ENCODE data around the gene KCNQ2. TPM values are rescaled to one million over a fixed set of nuclear protein-coding genes. Genes with fewer than 3 reads are reported as not detected.

KCNQ2 gene
- total RNA-seq, 1 donor from 2014 or later: 11.5 TPM

- no peak overlapping the region for H3K4me3 Mint-ChIP-seq (ENCODE audit: unreplicated experiment)
- no peaks in the 10 kb centered on the region for H3K4me1 Mint-ChIP-seq (ENCODE audit: low read depth, unreplicated experiment)
- no peak overlapping the region for H2AFZ ChIP-seq (ENCODE audit: low read depth, low read length)
- peaks cover 2% of the 10 kb centered on the region for H3K27me3 ChIP-seq (ENCODE audit: insufficient read depth, low read length)
- TF ChIP-seq CTCF (IDR thresholded peaks at IDR 0.05; ENCODE audit: insufficient read depth, low read depth, low read length): no peak
- no peak for TF ChIP-seq EZH2 (IDR thresholded peaks at IDR 0.05; ENCODE audit: insufficient read depth, low read length)
- no peak overlapping the region for H3K27ac Mint-ChIP-seq (ENCODE audit: unreplicated experiment)
- H3K4me2 ChIP-seq (ENCODE audit: low read length): no peak overlapping the region
- H4K20me1 ChIP-seq (ENCODE audit: insufficient read depth, low read length): no peaks in the 10 kb centered on the region
- FAIRE-seq: no peak
- no peak overlapping the region for H3K27ac ChIP-seq (ENCODE audit: low read depth, low read length)
- H3K9ac ChIP-seq (ENCODE audit: low read length): no peak overlapping the region
- no peak overlapping the region for H3K4me3 ChIP-seq (ENCODE audit: insufficient read depth, low read depth, low read length)
- no peak for DNase-seq (ENCODE audit: low read depth)
- no peaks in the 10 kb centered on the region for H3K9me3 ChIP-seq (ENCODE audit: insufficient read depth, low read depth, low read length)
- no peaks in the 10 kb centered on the region for H3K36me3 ChIP-seq (ENCODE audit: insufficient read depth, low read length)
- peaks cover 39% of the 10 kb centered on the region for H3K27me3 Mint-ChIP-seq (ENCODE audit: low read depth, unreplicated experiment)
- H3K36me3 Mint-ChIP-seq (ENCODE audit: low read depth, unreplicated experiment): peaks cover 7% of the 10 kb centered on the region
- no peaks in the 10 kb centered on the region for H3K4me1 ChIP-seq (ENCODE audit: insufficient read depth, low read length)
- H3K9me3 Mint-ChIP-seq (ENCODE audit: unreplicated experiment): peaks cover 9% of the 10 kb centered on the region
- no peaks in the 10 kb centered on the region for H3K79me2 ChIP-seq (ENCODE audit: insufficient read depth, low read length)
Measured at GRCh38 chr20:63422653-63423052, 49.8 kb downstream of the KCNQ2 start.

- Mint-ChIP-seq H3K4me3 (ENCODE audit: unreplicated experiment) (no peak overlapping the region), H3K27me3 (ENCODE audit: low read depth, unreplicated experiment) (peaks cover 44% of the 10 kb centered on the region), H3K9me3 (ENCODE audit: unreplicated experiment) (peaks cover 10% of the 10 kb centered on the region), H3K4me1 (ENCODE audit: low read depth, unreplicated experiment) (no peaks in the 10 kb centered on the region), H3K27ac (ENCODE audit: unreplicated experiment) (no peak overlapping the region), H3K36me3 (ENCODE audit: low read depth, unreplicated experiment) (peaks cover 7% of the 10 kb centered on the region)
- Histone ChIP-seq H3K4me1 (ENCODE audit: insufficient read depth, low read length) (no peaks in the 10 kb centered on the region), H3K4me3 (ENCODE audit: insufficient read depth, low read depth, low read length) (no peak overlapping the region), H3K9me3 (ENCODE audit: insufficient read depth, low read depth, low read length) (no peaks in the 10 kb centered on the region), H3K27ac (ENCODE audit: low read depth, low read length) (no peak overlapping the region), H4K20me1 (ENCODE audit: insufficient read depth, low read length) (no peaks in the 10 kb centered on the region), H3K27me3 (ENCODE audit: insufficient read depth, low read length) (peaks cover 4% of the 10 kb centered on the region), H3K9ac (ENCODE audit: low read length) (no peak overlapping the region), H3K79me2 (ENCODE audit: insufficient read depth, low read length) (no peaks in the 10 kb centered on the region), H3K4me2 (ENCODE audit: low read length) (no peak overlapping the region), H2AFZ (ENCODE audit: low read depth, low read length) (no peak overlapping the region), H3K36me3 (ENCODE audit: insufficient read depth, low read length) (no peaks in the 10 kb centered on the region)
- DNase-seq (ENCODE audit: low read depth) (no peak), FAIRE-seq (no peak)
- TF ChIP-seq CTCF (IDR thresholded peaks at IDR 0.05; ENCODE audit: insufficient read depth, low read depth, low read length): no peak
- no peak for TF ChIP-seq EZH2 (IDR thresholded peaks at IDR 0.05; ENCODE audit: insufficient read depth, low read length)
Measured at GRCh38 chr20:63421913-63422312, 50.5 kb downstream of the KCNQ2 start.

GRCh38 chr20:63421094-63421692 lies 51.3 kb downstream of the KCNQ2 start:
- Histone ChIP-seq H2AFZ (ENCODE audit: low read depth, low read length) (no peak overlapping the region), H3K4me3 (ENCODE audit: insufficient read depth, low read depth, low read length) (no peak overlapping the region), H4K20me1 (ENCODE audit: insufficient read depth, low read length) (no peaks in the 10 kb centered on the region), H3K27ac (ENCODE audit: low read depth, low read length) (no peak overlapping the region), H3K4me2 (ENCODE audit: low read length) (no peak overlapping the region), H3K4me1 (ENCODE audit: insufficient read depth, low read length) (no peaks in the 10 kb centered on the region), H3K27me3 (ENCODE audit: insufficient read depth, low read length) (peaks cover 4% of the 10 kb centered on the region), H3K9me3 (ENCODE audit: insufficient read depth, low read depth, low read length) (no peaks in the 10 kb centered on the region), H3K36me3 (ENCODE audit: insufficient read depth, low read length) (no peaks in the 10 kb centered on the region), H3K79me2 (ENCODE audit: insufficient read depth, low read length) (no peaks in the 10 kb centered on the region), H3K9ac (ENCODE audit: low read length) (no peak overlapping the region)
- Mint-ChIP-seq H3K27me3 (ENCODE audit: low read depth, unreplicated experiment) (peaks cover 42% of the 10 kb centered on the region), H3K36me3 (ENCODE audit: low read depth, unreplicated experiment) (peaks cover 2% of the 10 kb centered on the region), H3K9me3 (ENCODE audit: unreplicated experiment) (peaks cover 11% of the 10 kb centered on the region), H3K4me1 (ENCODE audit: low read depth, unreplicated experiment) (no peaks in the 10 kb centered on the region), H3K4me3 (ENCODE audit: unreplicated experiment) (no peak overlapping the region), H3K27ac (ENCODE audit: unreplicated experiment) (no peak overlapping the region)
- DNase-seq (ENCODE audit: low read depth) (no peak), FAIRE-seq (no peak)
- no peak for TF ChIP-seq CTCF (IDR thresholded peaks at IDR 0.05; ENCODE audit: insufficient read depth, low read depth, low read length)
- no peak for TF ChIP-seq EZH2 (IDR thresholded peaks at IDR 0.05; ENCODE audit: insufficient read depth, low read length)
